K562 (cell line): ENCODE results near the gene GFI1. TPM values are rescaled to one million over a fixed set of nuclear protein-coding genes. Genes with fewer than 3 reads are reported as not detected.

ENCODE experiments used
- ATAC-seq: fragments of 200-7000 bp; cut with Tn5 transposase; 3 replicates; pipeline ENCODE4 v1.9.1; 2020; ENCODE audit warnings: moderate library complexity
- BruUV-seq: library from RNA; stranded (reverse); fragments of 400-500 nt; replicated peaks from 2 replicates; lab custom pipeline; 2021; lab: Mats Ljungman, UMichigan
- CTCF ChIA-PET: fragments of 300-600 bp; formaldehyde crosslinking; extraction: SDS; loops from one replicate; lab custom pipeline; 2021; ENCODE audit warnings: low intra/inter-chr PET ratio; lab: Yijun Ruan, JAX
- POLR2A ChIA-PET: fragments of 300-600, 350-650 bp; sonication (Branson Sonifier 250); formaldehyde crosslinking; extraction: SDS; loops from one replicate; lab custom pipeline; 2021; ENCODE audit warnings: antibody characterized with exemption, inconsistent platforms; lab: Yijun Ruan, JAX
- DNase-seq, 4 experiments: peaks; one replicate each; pipeline versions ENCODE4 v3.0.0 to v3.0.0-alpha.2; 2011 to 2018; ENCODE audit warnings: low spot score in 3 of 4, mixed read lengths in 3 of 4; ENCODE audit errors: extremely low read depth in 1 of 4
- FAIRE-seq: peaks from 2 replicates; lab custom pipeline; 2011; peaks lifted over from hg19 to GRCh38; lab: Jason Lieb, UNC
- H2AFZ ChIP-seq: 2 replicates; pipeline ENCODE4 v1.6.0; 2011; ENCODE audit warnings: low read depth, low read length, control low read depth, inconsistent platforms
- H3K27ac ChIP-seq: fragments of 200-600 bp; 3 replicates; pipeline ENCODE4 v1.8.0; 2011; ENCODE audit warnings: low read depth, mild to moderate bottlenecking, control low read depth, inconsistent platforms, low read length, moderate library complexity, mixed read lengths; ENCODE audit errors: extremely low read depth
- H3K27me3 ChIP-seq, 2 experiments: fragments of 300-600 bp in 1 of 2; 2 replicates in 1 of 2; 3 replicates in 1 of 2; pipeline versions ENCODE4 v1.6.0 to v1.8.0; 2011; ENCODE audit warnings: inconsistent platforms in 2 of 2, low read length in 2 of 2, mild to moderate bottlenecking in 1 of 2, mixed read lengths in 1 of 2, moderate library complexity in 1 of 2; ENCODE audit not compliant: control insufficient read depth in 2 of 2, insufficient read depth in 2 of 2
- H3K36me3 ChIP-seq: fragments of 300-600 bp; 3 replicates; pipeline ENCODE4 v1.8.0; 2011; ENCODE audit warnings: mild to moderate bottlenecking, low read length, inconsistent platforms; ENCODE audit not compliant: control insufficient read depth, insufficient read depth
- H3K4me1 ChIP-seq, 2 experiments: fragments of 200-600 bp in 1 of 2; replicated peaks in 1 of 2; 2 replicates in 1 of 2; 3 replicates in 1 of 2; pipeline versions ENCODE4 v1.5.1 to v1.8.0; 2011; ENCODE audit warnings: inconsistent platforms in 2 of 2, low read length in 2 of 2, mild to moderate bottlenecking in 1 of 2, mixed read lengths in 1 of 2, moderate library complexity in 1 of 2; ENCODE audit not compliant: control insufficient read depth in 2 of 2, insufficient read depth in 2 of 2
- H3K4me2 ChIP-seq: 2 replicates; pipeline ENCODE4 v1.6.1; 2011; ENCODE audit warnings: low read length, control low read depth, inconsistent platforms, mixed read lengths; ENCODE audit not compliant: insufficient read depth
- H3K4me3 ChIP-seq: fragments of 200-600 bp; sonication (generic), shearing (Covaris generic); 2 replicates; pipeline ENCODE4 v1.5.1; 2016; ENCODE audit warnings: control low read depth, inconsistent platforms
- H3K79me2 ChIP-seq: fragments of 200-600 bp; 3 replicates; pipeline ENCODE4 v1.8.0; 2011; ENCODE audit warnings: low read length, inconsistent platforms; ENCODE audit not compliant: control insufficient read depth, insufficient read depth
- H3K9ac ChIP-seq, 2 experiments: 2 replicates each; pipeline versions ENCODE4 v1.6.0 to v1.6.1; 2011; ENCODE audit warnings: low read depth in 2 of 2, low read length in 2 of 2, control low read depth in 1 of 2, inconsistent platforms in 1 of 2, mild to moderate bottlenecking in 1 of 2, mixed read lengths in 1 of 2; ENCODE audit not compliant: insufficient read depth in 1 of 2
- H3K9me1 ChIP-seq: one replicate; pipeline ENCODE4 v1.6.0; 2011; ENCODE audit warnings: inconsistent platforms, mild to moderate bottlenecking, low read length, moderate library complexity; ENCODE audit not compliant: control insufficient read depth, insufficient read depth
- H3K9me3 ChIP-seq: replicated peaks from 2 replicates; pipeline ENCODE4 v1.5.1; 2011; ENCODE audit warnings: low read depth, low read length, inconsistent platforms; ENCODE audit not compliant: control insufficient read depth, insufficient read depth
- H4K20me1 ChIP-seq: replicated peaks from 2 replicates; pipeline ENCODE4 v1.6.1; 2011; ENCODE audit warnings: low read length, inconsistent platforms, mixed read lengths; ENCODE audit not compliant: control insufficient read depth, insufficient read depth
- L3MBTL2 ChIP-seq: fragments of 450-650 bp; IDR thresholded peaks from 2 replicates; pipeline ENCODE4 v1.6.1; 2016; ENCODE audit warnings: mild to moderate bottlenecking, moderate library complexity
- PHF21A ChIP-seq: fragments of 450-650 bp; IDR thresholded peaks from 2 replicates; pipeline ENCODE4 v1.6.1; 2017; ENCODE audit warnings: low read depth, borderline replicate concordance
- POLR3A ChIP-seq: IDR thresholded peaks from 2 replicates; pipeline ENCODE4 v1.6.1; 2011; ENCODE audit warnings: borderline replicate concordance, mild to moderate bottlenecking, moderate library complexity; ENCODE audit not compliant: insufficient read length, insufficient read depth; ENCODE audit errors: extremely low read depth
- ZFP1 ChIP-seq: fragments of 450-650 bp; formaldehyde crosslinking; IDR thresholded peaks from 2 replicates; pipeline ENCODE4 v1.4.0; 2020; ENCODE audit warnings: mild to moderate bottlenecking, mixed read lengths
- WGBS: fragments of 100-300 bp; shearing (Covaris generic); methylation state at CpG from one replicate; pipeline ENCODE4 v1.1.6; 2016; ENCODE audit warnings: low coverage, mixed read lengths; ENCODE audit not compliant: insufficient coverage; ENCODE audit errors: missing lambda C conversion rate; 5-methylcytosine and 5-hydroxymethylcytosine counted together
- in situ Hi-C: fragments of 300-500 bp; cut with MboI; formaldehyde crosslinking; loops from 4 replicates; pipeline ENCODE4 v1.15.0; 2018; ENCODE audit warnings: inconsistent platforms, mixed read lengths
- intact Hi-C: fragments of 100-400 bp; cut with micrococcal nuclease; formaldehyde crosslinking; loops from 2 replicates; pipeline ENCODE4 v1.14.2; 2022
- polyA plus RNA-seq, 8 experiments: library from polyadenylated mRNA; depleted of rRNA in 4 of 8; stranded (reverse) in 5 of 8; unstranded in 3 of 8; fragments of >200 nt; fragmentation: Nextera tagmentation in 2 of 8; fragmentation: Illumina TruSeq in 1 of 8; extraction: Ambion mirVana in 2 of 8; extraction: Trizol in 1 of 8; gene quantifications; 2 replicates each; pipeline versions ENCODE4 v1.2.1 to v1.2.3, GENCODE V29; 2011 to 2014; ENCODE audit warnings: inconsistent platforms in 1 of 8, missing spikeins in 1 of 8
- total RNA-seq, 7 experiments: library from RNA; depleted of rRNA in 6 of 7; stranded (reverse); fragments of >200 nt in 6 of 7; fragmentation: Illumina TruSeq in 2 of 7; extraction: Trizol in 2 of 7; gene quantifications; 2 replicates each; pipeline versions ENCODE4 v1.2.1 to v1.2.3, GENCODE V29; 2011 to 2021; ENCODE audit warnings: low replicate concordance in 1 of 7
- TF ChIP-seq, protein P1 (sequence below), 2 experiments: fragments of 450-650 bp in 1 of 2; sonication (generic) in 1 of 2; formaldehyde crosslinking; conservative IDR thresholded peaks; 2 replicates each; pipeline versions ENCODE4 v1.4.0 to v1.8.1; 2020 to 2022; ENCODE audit warnings: mild to moderate bottlenecking in 1 of 2, missing genetic modification reagents in 1 of 2
- TF ChIP-seq, protein P2 (sequence below): sonication (generic); formaldehyde crosslinking; IDR thresholded peaks from 2 replicates; pipeline ENCODE4 v1.4.0; 2020; ENCODE audit warnings: mild to moderate bottlenecking, missing genetic modification reagents
- TF ChIP-seq, protein P3 (sequence below): fragments of 250-450 bp; sonication (Bioruptor Pico); IDR thresholded peaks from 2 replicates; pipeline ENCODE4 v1.4.0; 2020; ENCODE audit warnings: borderline replicate concordance

The GFI1 gene
- total and polyA plus RNA-seq, 9 of the 15 experiments (the other 6 are each of a cell fraction or from before 2014, with no cell fraction given), result 0.07 to 0.93 (median 0.46) TPM

DNA sequence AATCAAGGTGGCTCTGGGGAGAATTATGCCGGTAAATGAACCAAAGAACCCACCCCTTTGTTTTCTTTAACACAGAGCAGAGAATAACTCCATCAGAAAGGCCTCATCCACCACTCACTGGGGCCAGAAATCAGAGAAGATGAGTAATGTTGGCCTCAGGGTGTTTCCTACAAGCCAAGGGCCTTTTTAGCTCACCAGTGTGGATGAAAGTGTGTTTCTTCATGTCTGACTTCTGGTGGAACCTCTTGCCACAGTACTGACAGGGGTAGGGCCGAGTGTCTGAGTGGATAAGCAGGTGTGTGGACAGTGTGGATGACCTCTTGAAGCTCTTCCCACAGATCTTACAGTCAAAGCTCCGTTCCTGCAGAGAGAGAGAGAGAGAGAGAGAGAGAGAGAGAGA, 8.3 kb downstream of the GFI1 start:
- peaks cover 0 to 12% of the 10 kb centered on the region in 2 experiments; a peak in 2 of 5 replicates for H3K27me3 ChIP-seq
- ChIA-PET CTCF (no interaction called here), POLR2A (interaction anchor here (0.7 kb wide), 1 partner anchor 36 kb away, joined by 4 read pairs; no protein-coding TSS in a partner anchor)
- no peak overlapping the region for H3K4me2 ChIP-seq
- H3K9me3 ChIP-seq, result peaks cover 5% of the 10 kb centered on the region; the same call in 1 of the 2 replicates
- no peaks in the 10 kb centered on the region for H4K20me1 ChIP-seq
- no peak for DNase-seq
- WGBS, result 17% methylated on average over 3 of the region's 3 CpGs
- H3K36me3 ChIP-seq, result no peaks in the 10 kb centered on the region
- in situ Hi-C loops (no loop called here), intact Hi-C loops (no loop called here)
- ATAC-seq, result no peak
- no peak for FAIRE-seq
- H3K79me2 ChIP-seq, result no peaks in the 10 kb centered on the region
- TF ChIP-seq, protein P1, sequence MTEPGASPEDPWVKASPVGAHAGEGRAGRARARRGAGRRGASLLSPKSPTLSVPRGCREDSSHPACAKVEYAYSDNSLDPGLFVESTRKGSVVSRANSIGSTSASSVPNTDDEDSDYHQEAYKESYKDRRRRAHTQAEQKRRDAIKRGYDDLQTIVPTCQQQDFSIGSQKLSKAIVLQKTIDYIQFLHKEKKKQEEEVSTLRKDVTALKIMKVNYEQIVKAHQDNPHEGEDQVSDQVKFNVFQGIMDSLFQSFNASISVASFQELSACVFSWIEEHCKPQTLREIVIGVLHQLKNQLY (CRISPR knock-in tag; conservative IDR thresholded peaks at IDR 0.05), result no peak
- TF ChIP-seq L3MBTL2 (no peak), ZFP1 (CRISPR knock-in tag) (no peak), POLR3A (no peak), PHF21A (no peak)
- TF ChIP-seq, protein P2, sequence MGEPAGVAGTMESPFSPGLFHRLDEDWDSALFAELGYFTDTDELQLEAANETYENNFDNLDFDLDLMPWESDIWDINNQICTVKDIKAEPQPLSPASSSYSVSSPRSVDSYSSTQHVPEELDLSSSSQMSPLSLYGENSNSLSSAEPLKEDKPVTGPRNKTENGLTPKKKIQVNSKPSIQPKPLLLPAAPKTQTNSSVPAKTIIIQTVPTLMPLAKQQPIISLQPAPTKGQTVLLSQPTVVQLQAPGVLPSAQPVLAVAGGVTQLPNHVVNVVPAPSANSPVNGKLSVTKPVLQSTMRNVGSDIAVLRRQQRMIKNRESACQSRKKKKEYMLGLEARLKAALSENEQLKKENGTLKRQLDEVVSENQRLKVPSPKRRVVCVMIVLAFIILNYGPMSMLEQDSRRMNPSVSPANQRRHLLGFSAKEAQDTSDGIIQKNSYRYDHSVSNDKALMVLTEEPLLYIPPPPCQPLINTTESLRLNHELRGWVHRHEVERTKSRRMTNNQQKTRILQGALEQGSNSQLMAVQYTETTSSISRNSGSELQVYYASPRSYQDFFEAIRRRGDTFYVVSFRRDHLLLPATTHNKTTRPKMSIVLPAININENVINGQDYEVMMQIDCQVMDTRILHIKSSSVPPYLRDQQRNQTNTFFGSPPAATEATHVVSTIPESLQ (CRISPR knock-in tag), result no peak
- TF ChIP-seq, protein P3, sequence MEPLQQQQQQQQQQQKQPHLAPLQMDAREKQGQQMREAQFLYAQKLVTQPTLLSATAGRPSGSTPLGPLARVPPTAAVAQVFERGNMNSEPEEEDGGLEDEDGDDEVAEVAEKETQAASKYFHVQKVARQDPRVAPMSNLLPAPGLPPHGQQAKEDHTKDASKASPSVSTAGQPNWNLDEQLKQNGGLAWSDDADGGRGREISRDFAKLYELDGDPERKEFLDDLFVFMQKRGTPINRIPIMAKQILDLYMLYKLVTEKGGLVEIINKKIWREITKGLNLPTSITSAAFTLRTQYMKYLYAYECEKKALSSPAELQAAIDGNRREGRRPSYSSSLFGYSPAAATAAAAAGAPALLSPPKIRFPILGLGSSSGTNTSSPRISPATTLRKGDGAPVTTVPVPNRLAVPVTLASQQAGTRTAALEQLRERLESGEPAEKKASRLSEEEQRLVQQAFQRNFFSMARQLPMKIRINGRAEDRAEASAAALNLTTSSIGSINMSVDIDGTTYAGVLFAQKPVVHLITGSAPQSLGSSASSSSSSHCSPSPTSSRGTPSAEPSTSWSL (CRISPR knock-in tag), result no peak
- no peak overlapping the region for H3K4me3 ChIP-seq
- no peaks in the 10 kb centered on the region; a peak in 2 of 5 replicates for H3K4me1 ChIP-seq
- H3K9ac ChIP-seq, result no peak overlapping the region
- BruUV-seq, result no TSS peak
- no peaks in the 10 kb centered on the region for H3K9me1 ChIP-seq
- H2AFZ ChIP-seq, result no peak overlapping the region
- H3K27ac ChIP-seq, result no peak overlapping the region
